Peyer's patch (tissue), 4 donors: ENCODE measurements around the gene ZNF727. TPM values are rescaled to one million over a fixed set of nuclear protein-coding genes. Genes with fewer than 3 reads are reported as not detected.
A peak's percentile ranks its signal among the peaks of the same experiment; 100 is the strongest.
"Not testable (repeated sequence)": the region's sequence is repeated elsewhere in the genome, so short reads cannot be mapped to it uniquely, and the experiment has no call there.

Source experiments
- DNase-seq, 3 donors: peaks; one replicate each; pipeline ENCODE4 v3.0.0-alpha.2; 2017 to 2019
- H3K27ac ChIP-seq, 4 donors: fragments of 200-600 bp; sonication (generic); one replicate each; pipeline ENCODE4 v1.5.1; 2016 to 2019
- H3K27me3 ChIP-seq, 2 donors: fragments of 200-600 bp; sonication (generic); one replicate each; pipeline ENCODE4 v1.5.1; 2019
- H3K36me3 ChIP-seq, 3 donors: fragments of 200-600 bp; sonication (generic); one replicate each; pipeline ENCODE4 v1.5.1; 2016 to 2019
- H3K4me1 ChIP-seq, 4 donors: fragments of 200-600 bp; sonication (generic); one replicate each; pipeline ENCODE4 v1.5.1; 2016 to 2019
- H3K4me3 ChIP-seq, 4 donors: fragments of 200-600 bp; sonication (generic); 1 replicate in 3 of 4; 2 replicates in 1 of 4; pipeline ENCODE4 v1.5.1; 2016 to 2019; ENCODE audit warnings: mild to moderate bottlenecking in 1 of 4
- H3K9me3 ChIP-seq, 4 donors: fragments of 200-600 bp; sonication (generic); one replicate each; pipeline ENCODE4 v1.5.1; 2016 to 2019; ENCODE audit warnings: mild to moderate bottlenecking in 1 of 4
- POLR2A ChIP-seq, 2 donors: fragments of 450-650 bp; IDR thresholded peaks; one replicate each; pipeline ENCODE4 v1.5.1; 2017; ENCODE audit warnings: antibody characterized with exemption in 2 of 2, mild to moderate bottlenecking in 2 of 2, moderate library complexity in 2 of 2
- total RNA-seq, 4 donors: library from RNA; depleted of rRNA; stranded (reverse); fragments of >200 nt; gene quantifications; one replicate each; pipeline ENCODE4 v1.1.0, GENCODE V29; 2016
- TF ChIP-seq, protein P1 (sequence below), 6 experiments: fragments of 450-650 bp in 4 of 6; fragments of 200-600 bp in 2 of 6; sonication (generic) in 1 of 6; IDR thresholded peaks; one replicate each; pipeline ENCODE4 v1.5.1; 2017 to 2019; ENCODE audit warnings: antibody characterized with exemption in 6 of 6, mild to moderate bottlenecking in 3 of 6, moderate library complexity in 1 of 6

The ZNF727 gene
- 10 to 100 TPM in 1 of 4 donors, under 1 TPM in 1, not detected in 2; 0.54 to 14.9 TPM for total RNA-seq

DNA sequence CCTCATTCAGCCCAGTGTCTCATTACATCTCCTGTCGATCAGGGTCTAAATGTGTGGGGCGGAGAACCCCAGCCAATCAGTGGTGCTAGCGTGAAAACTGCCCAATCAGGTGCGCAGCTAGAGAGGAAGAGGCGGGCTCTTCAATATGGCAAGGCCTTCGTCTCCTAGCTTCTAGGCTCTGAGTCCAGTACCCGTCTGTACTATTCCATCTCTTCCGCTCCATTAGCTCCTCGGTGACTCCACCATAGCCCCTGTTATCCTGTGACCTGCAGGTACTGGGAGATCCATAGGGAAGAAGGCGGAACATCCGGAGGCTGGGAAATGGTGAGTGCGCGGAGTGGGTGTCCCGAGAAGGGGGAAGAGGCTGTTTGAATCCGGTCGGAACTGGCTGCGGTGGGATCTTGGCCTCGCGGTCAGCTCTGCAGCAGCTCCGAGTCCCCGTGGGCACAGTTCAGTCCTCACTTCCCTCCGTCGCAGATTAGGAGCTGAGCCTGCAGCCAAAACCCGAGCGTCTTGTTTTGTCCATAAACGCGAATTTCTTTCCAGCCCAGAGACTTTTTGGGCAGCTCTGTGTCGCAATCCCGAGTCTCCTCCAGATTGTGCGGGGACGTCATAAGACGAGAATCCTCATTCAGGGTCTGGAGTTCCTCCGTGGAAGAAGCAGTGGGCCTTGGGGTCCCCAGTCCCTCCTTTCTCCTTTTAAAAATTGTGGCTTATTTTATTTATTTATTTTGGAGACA is at the start of gene ZNF727:
Gene ZNF727, plus strand, starts transcription at position 134 of the 740 bp plus-strand sequence. Its CDS starts 188 bp downstream, at position 322.
- Histone ChIP-seq H3K27ac (peak within 1 kb of the TSS in 2 of 4 donors; percentile 46 to 70), H3K9me3 (peaks cover 0 to 9% (median 2%) of the 10 kb centered on the region in 4 donors)

DNA sequence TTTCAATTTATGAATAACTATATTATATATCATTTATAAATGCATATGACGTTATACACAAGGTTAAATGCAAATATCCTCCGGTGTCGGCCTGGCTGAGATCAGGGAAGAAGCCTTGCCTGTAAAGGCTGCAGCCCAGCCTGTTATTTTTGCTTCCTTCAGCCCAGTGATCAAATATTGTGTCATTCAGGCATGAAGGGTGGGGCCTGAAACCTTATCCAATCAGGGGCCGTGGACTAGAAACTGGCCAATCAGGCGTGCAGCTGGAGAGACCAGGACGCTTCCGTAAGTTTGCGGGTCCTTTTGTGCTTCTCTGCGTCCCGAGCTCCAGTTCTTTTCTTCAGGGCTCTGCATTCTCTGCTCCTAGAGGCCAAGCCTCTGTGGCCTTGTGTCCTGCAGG is 46.7 kb upstream of the ZNF727 start, which contains the start of gene ZNF722:
Gene ZNF722, plus strand, starts transcription at position 301 of the 400 bp plus-strand sequence. CDS start 113 bp downstream, outside the sequence.
- H3K4me1 ChIP-seq = no peaks in the 10 kb centered on the region
- no peaks in the 10 kb centered on the region for H3K27me3 ChIP-seq
- no peak within 1 kb of the TSS for H3K27ac ChIP-seq
- peaks cover 0 to 7% (median 2%) of the 10 kb centered on the region in 4 donors for H3K9me3 ChIP-seq
- DNase-seq = no peak
- TF ChIP-seq, protein P1, sequence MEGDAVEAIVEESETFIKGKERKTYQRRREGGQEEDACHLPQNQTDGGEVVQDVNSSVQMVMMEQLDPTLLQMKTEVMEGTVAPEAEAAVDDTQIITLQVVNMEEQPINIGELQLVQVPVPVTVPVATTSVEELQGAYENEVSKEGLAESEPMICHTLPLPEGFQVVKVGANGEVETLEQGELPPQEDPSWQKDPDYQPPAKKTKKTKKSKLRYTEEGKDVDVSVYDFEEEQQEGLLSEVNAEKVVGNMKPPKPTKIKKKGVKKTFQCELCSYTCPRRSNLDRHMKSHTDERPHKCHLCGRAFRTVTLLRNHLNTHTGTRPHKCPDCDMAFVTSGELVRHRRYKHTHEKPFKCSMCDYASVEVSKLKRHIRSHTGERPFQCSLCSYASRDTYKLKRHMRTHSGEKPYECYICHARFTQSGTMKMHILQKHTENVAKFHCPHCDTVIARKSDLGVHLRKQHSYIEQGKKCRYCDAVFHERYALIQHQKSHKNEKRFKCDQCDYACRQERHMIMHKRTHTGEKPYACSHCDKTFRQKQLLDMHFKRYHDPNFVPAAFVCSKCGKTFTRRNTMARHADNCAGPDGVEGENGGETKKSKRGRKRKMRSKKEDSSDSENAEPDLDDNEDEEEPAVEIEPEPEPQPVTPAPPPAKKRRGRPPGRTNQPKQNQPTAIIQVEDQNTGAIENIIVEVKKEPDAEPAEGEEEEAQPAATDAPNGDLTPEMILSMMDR (IDR thresholded peaks at IDR 0.05) = no peak
- no peak for TF ChIP-seq POLR2A (IDR thresholded peaks at IDR 0.05)
- H3K36me3 ChIP-seq = no peaks in the 10 kb centered on the region
- no peak within 1 kb of the TSS for H3K4me3 ChIP-seq

More for the DNA sequence above, at the start of gene ZNF727:
- H3K4me3 ChIP-seq = peak within 1 kb of the TSS in 3 of 4 donors; percentile 27 to 43 (median 32)
- no peaks in the 10 kb centered on the region for H3K36me3 ChIP-seq
- no peaks in the 10 kb centered on the region for H3K27me3 ChIP-seq
- DNase-seq = peak in 1 of 3 donors; percentile 30
- no peak for TF ChIP-seq POLR2A (IDR thresholded peaks at IDR 0.05)
- TF ChIP-seq, protein P1 (IDR thresholded peaks at IDR 0.05) = no peak
- H3K4me1 ChIP-seq = no peaks in the 10 kb centered on the region

GRCh38 chr7:64015496-64015895 is 29.7 kb upstream of the ZNF727 start:
- not testable (repeated sequence) for H3K27me3 ChIP-seq, H3K4me1 ChIP-seq, DNase-seq, H3K27ac ChIP-seq, H3K4me3 ChIP-seq, H3K36me3 ChIP-seq
- peaks cover 0 to 26% (median 3%) of the 10 kb centered on the region in 4 donors for H3K9me3 ChIP-seq

DNA sequence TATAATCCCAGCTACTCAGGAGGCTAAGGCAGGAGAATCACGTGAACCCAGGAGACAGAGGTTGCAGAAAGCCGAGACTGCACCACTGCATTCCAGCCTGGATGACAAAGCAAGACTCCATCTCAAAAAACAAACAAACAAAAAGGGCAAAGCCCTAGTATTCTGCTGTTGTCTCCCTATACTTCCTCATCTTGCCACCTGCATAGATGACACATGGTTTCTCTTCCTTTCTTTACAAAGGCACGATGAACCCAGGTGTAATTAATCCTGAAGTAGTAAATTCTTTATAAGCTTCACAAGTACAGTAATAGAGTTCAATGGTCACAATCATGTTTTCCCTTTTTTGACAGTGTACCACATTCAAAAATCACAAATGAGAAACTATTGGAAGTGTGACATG is 9.8 kb upstream of the ZNF727 start:
- Histone ChIP-seq H3K4me1 (no peaks in the 10 kb centered on the region), H3K36me3 (no peaks in the 10 kb centered on the region), H3K27me3 (no peaks in the 10 kb centered on the region), H3K27ac (no peak overlapping the region), H3K9me3 (peaks cover 0 to 43% (median 16%) of the 10 kb centered on the region in 4 donors), H3K4me3 (no peak overlapping the region)
- no peak for TF ChIP-seq POLR2A (IDR thresholded peaks at IDR 0.05)
- TF ChIP-seq, protein P1 (IDR thresholded peaks at IDR 0.05) = no peak
- no peak for DNase-seq

- Histone ChIP-seq H3K27ac (no peak overlapping the region), H3K4me3 (no peak overlapping the region), H3K36me3 (no peaks in the 10 kb centered on the region), H3K9me3 (peaks cover 0 to 36% (median 17%) of the 10 kb centered on the region in 4 donors), H3K27me3 (no peaks in the 10 kb centered on the region), H3K4me1 (no peaks in the 10 kb centered on the region)
- TF ChIP-seq POLR2A (IDR thresholded peaks at IDR 0.05) = no peak
- TF ChIP-seq, protein P1 (IDR thresholded peaks at IDR 0.05) = no peak
- DNase-seq = no peak
Measured at GRCh38 chr7:64037095-64037494, 8.1 kb upstream of the ZNF727 start.

DNA sequence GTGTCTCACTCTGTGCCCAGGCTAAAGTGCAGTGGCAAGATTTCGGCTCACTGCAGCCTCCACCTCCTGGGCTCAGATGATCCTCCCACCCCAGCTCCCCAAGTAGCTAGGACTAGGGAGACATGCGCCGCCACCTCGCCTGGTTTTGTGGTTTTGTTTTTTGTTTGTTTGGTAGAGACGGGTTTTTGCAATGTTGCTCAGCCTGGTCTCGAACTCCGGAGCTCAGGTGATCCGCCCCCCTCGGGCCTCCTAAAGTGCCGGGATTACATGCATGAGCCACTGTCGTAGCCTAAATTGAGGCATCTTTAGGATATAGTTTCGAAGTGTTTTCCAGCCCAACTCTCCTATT is 781 bp downstream of the ZNF727 start:
- peaks cover 0 to 8% (median 2%) of the 10 kb centered on the region in 4 donors for H3K9me3 ChIP-seq
- DNase-seq = no peak

DNA sequence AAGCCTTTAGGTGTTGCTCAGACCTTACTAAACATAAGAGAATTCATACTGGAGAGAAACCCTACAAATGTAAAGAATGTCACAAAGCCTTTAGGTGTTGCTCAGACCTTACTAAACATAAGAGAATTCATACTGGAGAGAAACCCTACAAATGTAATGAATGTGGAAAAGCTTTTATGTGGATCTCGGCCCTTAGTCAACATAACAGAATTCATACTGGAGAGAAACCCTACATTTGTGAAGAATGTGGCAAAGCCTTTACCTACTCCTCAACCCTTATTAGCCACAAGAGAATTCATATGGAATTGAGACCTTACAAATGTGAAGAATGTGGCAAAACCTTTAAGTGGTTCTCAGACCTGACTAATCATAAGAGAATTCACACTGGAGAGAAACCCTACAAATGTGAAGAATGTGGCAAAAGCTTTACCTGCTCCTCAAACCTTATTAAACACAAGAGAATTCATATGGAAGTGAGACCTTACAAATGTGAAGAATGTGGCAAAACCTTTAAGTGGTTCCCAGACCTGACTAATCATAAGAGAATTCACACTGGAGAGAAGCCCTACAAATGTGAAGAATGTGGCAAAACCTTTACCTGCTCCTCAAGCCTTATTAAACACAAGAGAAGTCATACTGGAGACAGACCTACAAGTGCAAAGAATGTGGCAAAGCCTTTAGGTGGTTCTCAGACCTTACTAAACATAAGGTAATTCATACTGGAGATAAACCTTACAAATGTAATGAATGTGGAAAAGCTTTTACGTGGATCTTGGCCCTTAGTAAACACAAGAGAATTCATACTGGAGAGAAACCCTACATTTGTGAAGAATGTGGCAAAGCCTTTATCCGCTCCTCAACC is 32.8 kb downstream of the ZNF727 start:
- H3K4me3 ChIP-seq, DNase-seq, H3K4me1 ChIP-seq, H3K36me3 ChIP-seq, H3K27me3 ChIP-seq, H3K27ac ChIP-seq: not testable (repeated sequence)
- H3K9me3 ChIP-seq = peaks cover 0 to 81% (median 20%) of the 10 kb centered on the region in 4 donors

More for the DNA sequence above, 781 bp downstream of the ZNF727 start:
- Histone ChIP-seq H3K36me3 (no peaks in the 10 kb centered on the region), H3K4me3 (peak overlapping the region in 3 of 4 donors; percentile 27 to 43 (median 32)), H3K27me3 (no peaks in the 10 kb centered on the region), H3K4me1 (no peaks in the 10 kb centered on the region), H3K27ac (peak overlapping the region in 1 of 4 donors; percentile 46)
- TF ChIP-seq, protein P1 (IDR thresholded peaks at IDR 0.05) = no peak
- no peak for TF ChIP-seq POLR2A (IDR thresholded peaks at IDR 0.05)
